Muscle of arm (tissue), 12 donors: ENCODE data around the gene BCDIN3D. TPM values are rescaled to one million over a fixed set of nuclear protein-coding genes. Genes with fewer than 3 reads are reported as not detected.

Experiments used
- DNase-seq: peaks from one replicate; pipeline ENCODE4 v3.0.0-alpha.2; 2013
- polyA plus RNA-seq, 12 donors: library from polyadenylated mRNA; unstranded; fragments of 120-200 nt; gene quantifications; one replicate each; pipeline ENCODE4 v1.2.1, GENCODE V29; 2013; ENCODE audit not compliant: insufficient read length in 12 of 12

Gene BCDIN3D
- polyA plus RNA-seq, 12 donors = 3.5 to 6.3 (median 5.2) TPM; not detected in 1

DNA sequence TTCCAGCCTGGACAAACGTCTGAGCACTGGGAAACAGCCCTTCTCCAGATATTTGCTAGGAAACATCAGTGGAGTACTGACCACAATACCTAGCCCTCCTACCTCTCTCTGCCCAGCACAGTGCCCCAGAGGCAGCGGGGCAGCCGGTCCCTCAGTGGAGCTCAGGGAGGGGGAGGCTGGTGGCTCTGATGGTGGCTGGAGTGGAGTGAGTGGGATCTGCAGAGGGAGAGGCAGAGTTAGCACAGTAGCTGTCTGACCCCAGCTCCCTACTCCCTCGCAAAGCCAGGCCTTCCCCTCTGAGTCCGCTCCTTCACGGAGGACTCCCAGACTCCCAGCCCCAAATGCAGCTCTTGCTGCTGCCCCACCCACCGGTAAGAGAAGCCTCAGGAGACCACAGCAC, 44.7 kb downstream of the BCDIN3D start:
- DNase-seq = no peak

DNA sequence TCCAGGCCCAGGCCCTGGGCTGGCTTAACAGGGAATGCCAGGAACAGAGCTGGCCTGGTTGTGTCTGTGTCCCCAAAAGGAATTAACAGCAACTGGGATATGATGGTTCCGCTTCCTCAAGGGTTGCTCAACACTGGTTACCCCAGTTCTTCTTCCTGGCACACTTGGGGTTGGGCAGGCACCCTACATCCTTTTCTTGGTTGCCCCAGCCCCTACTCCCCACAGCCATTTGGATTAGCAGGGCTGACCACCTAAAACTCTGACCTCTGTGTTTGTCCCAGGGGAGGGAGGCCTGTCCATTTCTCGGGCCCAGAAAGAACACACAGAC, 45.5 kb downstream of the BCDIN3D start:
- no peak for DNase-seq

GRCh38 chr12:49796606-49797448, 46.1 kb downstream of the BCDIN3D start:
- no peak for DNase-seq

DNA sequence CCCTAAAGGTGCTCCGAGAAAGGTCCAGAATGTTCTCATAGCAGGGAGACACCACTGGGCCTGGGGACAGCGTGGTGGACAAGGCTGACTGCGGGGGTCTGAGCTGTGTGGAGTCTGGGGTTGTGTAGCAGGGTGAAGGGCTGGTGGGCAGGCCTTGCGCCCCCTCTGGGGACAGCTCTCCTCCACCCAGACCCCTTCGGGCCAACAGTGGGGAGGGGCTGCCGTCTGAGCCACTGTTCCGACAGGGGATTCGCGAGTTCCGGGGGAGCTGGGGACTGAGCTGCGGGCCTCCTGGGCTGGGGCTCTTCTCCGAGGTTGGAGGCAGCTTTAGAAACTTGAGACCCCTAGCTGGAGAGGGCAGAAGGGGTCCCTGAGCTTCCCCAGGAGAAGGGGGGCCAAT, 46.8 kb downstream of the BCDIN3D start:
- no peak for DNase-seq

DNA sequence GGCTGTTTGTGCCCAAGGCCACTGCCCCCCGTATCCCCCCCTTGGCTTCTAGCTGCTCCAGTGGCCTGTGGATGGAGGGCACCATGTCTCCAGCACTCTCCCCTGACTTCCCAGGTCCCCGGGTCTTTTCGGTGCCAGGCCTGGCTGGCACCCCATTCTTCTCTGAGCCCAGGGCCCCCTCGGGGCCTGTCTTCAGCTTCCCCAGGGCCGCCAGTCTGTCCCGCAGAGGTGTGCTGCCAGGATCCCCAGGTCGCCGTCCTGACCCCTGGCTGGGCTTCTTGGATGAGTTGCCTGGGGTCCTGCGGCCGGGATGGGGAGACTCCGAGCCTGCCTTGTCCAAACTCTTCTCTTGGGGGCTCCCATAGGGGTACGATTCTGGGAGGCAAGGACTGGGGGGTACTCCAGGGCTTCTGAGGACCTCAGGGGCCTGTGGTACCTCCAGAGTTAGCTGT, 47.2 kb downstream of the BCDIN3D start:
- DNase-seq = no peak

- DNase-seq = no peak
These were observed 47.9 kb downstream of the BCDIN3D start for GRCh38 chr12:49794811-49795653.

DNA sequence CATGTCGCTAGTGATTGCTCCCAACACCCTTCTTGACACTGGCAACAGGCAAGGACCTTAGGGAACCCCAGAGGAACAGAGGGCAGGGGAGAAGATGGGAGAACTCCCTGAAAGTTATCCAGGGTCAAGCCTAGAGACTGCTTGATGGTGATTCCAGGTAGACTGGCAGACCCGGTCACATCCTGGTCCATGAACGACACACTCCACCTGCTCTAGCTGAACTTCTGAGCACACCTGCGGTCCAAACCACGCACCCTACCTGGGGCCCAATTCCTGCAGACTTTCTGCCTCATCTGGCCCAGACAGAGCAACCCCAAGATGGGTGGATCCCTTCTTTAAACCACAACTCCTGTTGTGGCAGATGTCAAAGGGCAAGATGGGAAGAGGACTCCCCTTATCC, 48.9 kb downstream of the BCDIN3D start:
- DNase-seq = no peak

GRCh38 chr12:49793620-49794019, 49.3 kb downstream of the BCDIN3D start:
- no peak for DNase-seq

- no peak for DNase-seq
These were observed 49.8 kb downstream of the BCDIN3D start for GRCh38 chr12:49792976-49793580.

- DNase-seq = no peak
These were observed 50.5 kb downstream of the BCDIN3D start for GRCh38 chr12:49792181-49792970.

GRCh38 chr12:49791700-49792099, 51.2 kb downstream of the BCDIN3D start:
- DNase-seq = no peak

DNA sequence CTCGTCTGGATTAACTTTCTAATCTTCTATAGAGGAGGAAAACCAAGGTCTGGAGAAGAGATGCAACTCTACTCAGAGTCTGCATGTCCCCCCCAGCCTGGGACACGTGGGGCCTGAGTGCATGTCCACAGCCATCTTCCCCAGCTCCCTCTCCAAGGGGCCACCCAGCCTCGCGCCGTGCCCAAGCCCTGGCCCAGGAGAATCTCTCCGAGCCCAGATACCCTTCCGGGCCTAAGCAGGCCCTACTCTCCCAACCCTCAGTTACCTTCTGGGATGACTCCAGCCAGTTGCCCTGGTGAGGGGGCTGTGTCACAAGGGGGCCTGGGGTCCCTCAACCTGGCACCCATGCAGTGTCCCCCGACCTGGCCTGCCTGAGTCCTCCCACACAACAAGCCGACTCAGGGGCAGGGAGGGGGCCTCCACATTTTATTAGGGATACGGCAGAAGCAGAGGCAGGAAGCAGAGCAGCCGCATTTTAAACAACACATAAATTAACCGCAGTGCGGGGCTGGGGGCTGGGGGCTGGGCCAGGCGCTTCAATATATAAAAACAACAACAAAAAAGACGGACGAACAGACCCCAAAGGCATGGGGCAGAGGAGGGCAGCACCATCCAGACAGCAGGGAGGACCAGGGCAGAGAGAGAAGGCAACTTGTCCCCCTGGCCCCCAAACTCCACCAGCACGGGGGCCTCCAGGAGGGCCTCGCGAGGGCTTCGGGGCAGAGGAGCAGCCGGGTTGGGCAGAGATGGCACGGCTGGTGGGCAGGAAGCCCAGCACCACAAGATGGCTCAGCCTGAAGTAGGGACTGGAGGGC, 52.0 kb downstream of the BCDIN3D start:
- no peak for DNase-seq

GRCh38 chr12:49789992-49790391, 52.9 kb downstream of the BCDIN3D start:
- DNase-seq = no peak

- DNase-seq = no peak
These were observed 55.2 kb downstream of the BCDIN3D start for GRCh38 chr12:49787672-49788071.

Other genes starting within 250 kb of the BCDIN3D start
- gene FAM186B, start 237.5 kb downstream of the BCDIN3D start, polyA plus RNA-seq = 1 to 10 TPM in 6 of 12 donors, under 1 TPM in 4, not detected in 2; 0.50 to 3.8 (median 1.4) TPM
- gene PRPF40B, start 219.5 kb downstream of the BCDIN3D start, polyA plus RNA-seq = 10 to 100 TPM in 11 of 12 donors, not detected in 1; 10.3 to 42.6 (median 13.4) TPM
- 100 to 1,000 TPM in 1 of 12 donors, 10 to 100 TPM in 11; 22.8 to 166 (median 28.1) TPM for gene FMNL3, start 135.7 kb downstream of the BCDIN3D start, polyA plus RNA-seq
- 100 to 1,000 TPM; 244 to 709 (median 288) TPM for gene TMBIM6, start 101.5 kb downstream of the BCDIN3D start, polyA plus RNA-seq
- 10 to 100 TPM in 11 of 12 donors, not detected in 1; 22.5 to 51.4 (median 30.0) TPM for gene NCKAP5L, start 14.7 kb downstream of the BCDIN3D start, polyA plus RNA-seq
- gene FAIM2, start 60.8 kb upstream of the BCDIN3D start, polyA plus RNA-seq = 10 to 100 TPM in 1 of 12 donors, 1 to 10 TPM in 10, not detected in 1; 7.4 to 10.6 (median 8.7) TPM
- under 1 TPM in 5 of 12 donors, not detected in 7; 0.05 to 0.40 (median 0.16) TPM for gene AQP2, start 107.6 kb upstream of the BCDIN3D start, polyA plus RNA-seq
- gene AQP5, start 118.8 kb upstream of the BCDIN3D start, polyA plus RNA-seq = under 1 TPM in 10 of 12 donors, not detected in 2; 0.33 to 0.93 (median 0.55) TPM
- gene AQP6, start 129.8 kb upstream of the BCDIN3D start, polyA plus RNA-seq = under 1 TPM in 9 of 12 donors, not detected in 3; 0.07 to 0.26 (median 0.14) TPM
- 10 to 100 TPM in 11 of 12 donors, not detected in 1; 17.4 to 36.4 (median 28.5) TPM for gene RACGAP1, start 182.4 kb upstream of the BCDIN3D start, polyA plus RNA-seq
- gene ASIC1, start 214.5 kb upstream of the BCDIN3D start, polyA plus RNA-seq = 10 to 100 TPM in 8 of 12 donors, 1 to 10 TPM in 3, not detected in 1; 8.1 to 15.0 (median 10.7) TPM
- gene SMARCD1, start 242.2 kb upstream of the BCDIN3D start, polyA plus RNA-seq = 10 to 100 TPM in 11 of 12 donors, not detected in 1; 45.4 to 88.5 (median 56.3) TPM